Measurements from ENCODE around the gene MPPED2.

The MPPED2 gene

GRCh38 chr11:30420233-30420787 lies 165.8 kb downstream of the MPPED2 start:
- H3K27ac Mint-ChIP-seq: peak overlapping the region in 2 of 3 experiments; percentile 49 to 90
- peaks cover 22% of the 10 kb centered on the region for H3K27me3 Mint-ChIP-seq (ENCODE audit: low read depth)
- peaks cover 46% of the 10 kb centered on the region for H3K4me1 Mint-ChIP-seq
- peaks cover 15% of the 10 kb centered on the region for H3K36me3 Mint-ChIP-seq (ENCODE audit: low read depth)
- H3K4me3 Mint-ChIP-seq: no peak overlapping the region
- no peak for TF ChIP-seq CTCF (IDR thresholded peaks at IDR 0.05; ENCODE audit: unreplicated experiment in 3 of 3)
- H3K9me3 Mint-ChIP-seq: no peaks in the 10 kb centered on the region

GRCh38 chr11:30414806-30415205 lies 171.3 kb downstream of the MPPED2 start:
- no peaks in the 10 kb centered on the region for H3K9me3 Mint-ChIP-seq
- peaks cover 26% of the 10 kb centered on the region for H3K4me1 Mint-ChIP-seq
- no peak overlapping the region for H3K4me3 Mint-ChIP-seq
- H3K27ac Mint-ChIP-seq: peak overlapping the region in 2 of 3 experiments; percentile 34 to 64
- TF ChIP-seq CTCF (IDR thresholded peaks at IDR 0.05; ENCODE audit: unreplicated experiment in 3 of 3): no peak
- peaks cover 4% of the 10 kb centered on the region for H3K27me3 Mint-ChIP-seq (ENCODE audit: low read depth)
- peaks cover 21% of the 10 kb centered on the region for H3K36me3 Mint-ChIP-seq (ENCODE audit: low read depth)

- Mint-ChIP-seq H3K36me3 (ENCODE audit: low read depth) (peaks cover 27% of the 10 kb centered on the region), H3K4me1 (peaks cover 26% of the 10 kb centered on the region), H3K27me3 (ENCODE audit: low read depth) (peaks cover 4% of the 10 kb centered on the region), H3K27ac (peak overlapping the region in 2 of 3 experiments; percentile 34 to 64), H3K9me3 (no peaks in the 10 kb centered on the region), H3K4me3 (no peak overlapping the region)
- no peak for TF ChIP-seq CTCF (IDR thresholded peaks at IDR 0.05; ENCODE audit: unreplicated experiment in 3 of 3)
These were observed 171.9 kb downstream of the MPPED2 start for GRCh38 chr11:30414244-30414643.

- no peaks in the 10 kb centered on the region for H3K27me3 Mint-ChIP-seq (ENCODE audit: low read depth)
- no peak for TF ChIP-seq CTCF (IDR thresholded peaks at IDR 0.05; ENCODE audit: unreplicated experiment in 3 of 3)
- no peak overlapping the region for H3K4me3 Mint-ChIP-seq
- peaks cover 27% of the 10 kb centered on the region for H3K4me1 Mint-ChIP-seq
- H3K9me3 Mint-ChIP-seq: no peaks in the 10 kb centered on the region
- H3K36me3 Mint-ChIP-seq (ENCODE audit: low read depth): peaks cover 22% of the 10 kb centered on the region
- peak overlapping the region in 2 of 3 experiments; percentile 31 to 64 for H3K27ac Mint-ChIP-seq
These were observed 173.6 kb downstream of the MPPED2 start for GRCh38 chr11:30412509-30412908.

GRCh38 chr11:30411383-30411782 lies 174.8 kb downstream of the MPPED2 start:
- peaks cover 6% of the 10 kb centered on the region for H3K27me3 Mint-ChIP-seq (ENCODE audit: low read depth)
- no peaks in the 10 kb centered on the region for H3K9me3 Mint-ChIP-seq
- no peak for TF ChIP-seq CTCF (IDR thresholded peaks at IDR 0.05; ENCODE audit: unreplicated experiment in 3 of 3)
- peak overlapping the region in 1 of 3 experiments; percentile 5 for H3K27ac Mint-ChIP-seq
- H3K4me3 Mint-ChIP-seq: no peak overlapping the region
- H3K4me1 Mint-ChIP-seq: peaks cover 35% of the 10 kb centered on the region
- H3K36me3 Mint-ChIP-seq (ENCODE audit: low read depth): peaks cover 21% of the 10 kb centered on the region

All from nephron (organoid).